Measurements from ENCODE around the gene PRCC. TPM values are rescaled to one million over a fixed set of nuclear protein-coding genes. Genes with fewer than 3 reads are reported as not detected.
A peak's percentile ranks its signal among the peaks of the same experiment; 100 is the strongest.

The PRCC gene
- total and polyA plus RNA-seq, 12 donors, result 35.9 to 137 (median 58.7) TPM

- Histone ChIP-seq H3K27ac (peak overlapping the region in 2 of 5 donors; percentile 19 to 37), H3K4me3 (no peak overlapping the region), H3K36me3 (replicated peaks in 1 of 2) (peaks cover 0 to 9% of the 10 kb centered on the region in 2 donors), H3K4me1 (replicated peaks in 1 of 2) (peaks cover 0 to 40% of the 10 kb centered on the region in 2 donors), H3K9me3 (replicated peaks in 1 of 3) (no peaks in the 10 kb centered on the region), H3K27me3 (no peaks in the 10 kb centered on the region)
- 73 to 93% (median 79%) methylated on average over 3 of the region's 3 CpGs for WGBS, 4 donors
- intact Hi-C loops (cut with DNase I), result no loop called here
- TF ChIP-seq POLR2A (IDR thresholded peaks at IDR 0.05) (no peak), CTCF (IDR thresholded peaks at IDR 0.05) (no peak)
- DNase-seq, result peak in 3 of 7 donors; percentile 34 to 78 (median 53)
Measured at GRCh38 chr1:156805766-156806511, 38.6 kb downstream of the PRCC start.

GRCh38 chr1:156806512-156807440 lies 39.4 kb downstream of the PRCC start:
- peaks cover 0 to under 1% of the 10 kb centered on the region in 2 donors for H3K36me3 ChIP-seq (replicated peaks in 1 of 2)
- no peak for TF ChIP-seq CTCF (IDR thresholded peaks at IDR 0.05)
- TF ChIP-seq POLR2A (IDR thresholded peaks at IDR 0.05), result no peak
- peak overlapping the region in 1 of 5 donors; percentile 19 for H3K27ac ChIP-seq
- no peaks in the 10 kb centered on the region for H3K27me3 ChIP-seq
- WGBS, 4 donors, result 72 to 76% (median 72%) methylated on average over 7 of the region's 7 CpGs
- no peak for DNase-seq
- peaks cover 0 to 39% of the 10 kb centered on the region in 2 donors for H3K4me1 ChIP-seq (replicated peaks in 1 of 2)
- intact Hi-C loops (cut with DNase I), result no loop called here
- H3K4me3 ChIP-seq, result no peak overlapping the region
- no peaks in the 10 kb centered on the region for H3K9me3 ChIP-seq (replicated peaks in 1 of 3)

- intact Hi-C loops (cut with DNase I), result no loop called here
- no peak overlapping the region for H3K27ac ChIP-seq
- DNase-seq, result no peak
- no peaks in the 10 kb centered on the region for H3K36me3 ChIP-seq (replicated peaks in 1 of 2)
- H3K4me1 ChIP-seq (replicated peaks in 1 of 2), result peaks cover 0 to 30% of the 10 kb centered on the region in 2 donors
- no peaks in the 10 kb centered on the region for H3K27me3 ChIP-seq
- no peak for TF ChIP-seq POLR2A (IDR thresholded peaks at IDR 0.05)
- no peak for TF ChIP-seq CTCF (IDR thresholded peaks at IDR 0.05)
- no peaks in the 10 kb centered on the region for H3K9me3 ChIP-seq (replicated peaks in 1 of 3)
- no peak overlapping the region for H3K4me3 ChIP-seq
- 88 to 96% (median 93%) methylated on average over 2 of the region's 2 CpGs for WGBS, 4 donors
Measured at GRCh38 chr1:156807627-156808026, 40.3 kb downstream of the PRCC start.

Data from adrenal gland (tissue), 12 donors.